Stimulated activated CD4-positive, alpha-beta T cell treated with anti-CD3 and anti-CD28 coated beads, TNF-alpha, amount 100 ng/mL, for 4 hours (primary cell): ENCODE results near the gene PTPRO.

Experiments
- DNase-seq, 3 experiments: peaks; one replicate each; pipeline ENCODE4 v3.0.0-alpha.2; 2020; ENCODE audit warnings: low read depth in 3 of 3

Gene PTPRO

GRCh38 chr12:15322164-15323061 is at the start of gene PTPRO:
Gene PTPRO, plus strand, starts transcription at chr12:15322508.
- no peak for DNase-seq

- DNase-seq, result no peak
These were observed 48.4 kb upstream of the PTPRO start for GRCh38 chr12:15273896-15274295.

- no peak for DNase-seq
These were observed 47.7 kb upstream of the PTPRO start for GRCh38 chr12:15274561-15274967.

GRCh38 chr12:15276088-15276698 is 46.1 kb upstream of the PTPRO start:
- DNase-seq, result no peak

- DNase-seq, result no peak
These were observed 43.3 kb upstream of the PTPRO start for GRCh38 chr12:15278816-15279658.

GRCh38 chr12:15280930-15281329 is 41.4 kb upstream of the PTPRO start:
- no peak for DNase-seq

GRCh38 chr12:15289192-15289591 is 33.1 kb upstream of the PTPRO start:
- DNase-seq, result no peak

- no peak for DNase-seq
These were observed 28.6 kb upstream of the PTPRO start for GRCh38 chr12:15293731-15294130.

- DNase-seq, result no peak
These were observed 22.4 kb upstream of the PTPRO start for GRCh38 chr12:15299947-15300346.

- no peak for DNase-seq
These were observed 18.0 kb upstream of the PTPRO start for GRCh38 chr12:15304296-15304695.

GRCh38 chr12:15306605-15307004 is 15.7 kb upstream of the PTPRO start:
- no peak for DNase-seq

- DNase-seq, result no peak
These were observed 15.2 kb upstream of the PTPRO start for GRCh38 chr12:15307079-15307478.

GRCh38 chr12:15318841-15319240 is 3.5 kb upstream of the PTPRO start:
- no peak for DNase-seq

GRCh38 chr12:15320881-15321280 is 1.4 kb upstream of the PTPRO start:
- DNase-seq, result no peak

- no peak for DNase-seq
These were observed 1.2 kb downstream of the PTPRO start for GRCh38 chr12:15323480-15323879.

- DNase-seq, result no peak
These were observed 7.6 kb downstream of the PTPRO start for GRCh38 chr12:15329891-15330290.

GRCh38 chr12:15334225-15334624 is 11.9 kb downstream of the PTPRO start:
- DNase-seq, result no peak

GRCh38 chr12:15335959-15336358 is 13.7 kb downstream of the PTPRO start:
- DNase-seq, result no peak

- DNase-seq, result no peak
These were observed 14.7 kb downstream of the PTPRO start for GRCh38 chr12:15336768-15337553.

GRCh38 chr12:15341371-15341770 is 19.1 kb downstream of the PTPRO start:
- no peak for DNase-seq

- no peak for DNase-seq
These were observed 22.3 kb downstream of the PTPRO start for GRCh38 chr12:15344561-15344960.

GRCh38 chr12:15346488-15346887 is 24.2 kb downstream of the PTPRO start:
- DNase-seq, result no peak
